CD4-positive, alpha-beta T cell treated with Interleukin-17A for 4 hours (primary cell): ENCODE results near the gene JAG2.

Source experiments
- DNase-seq: peaks from one replicate; pipeline ENCODE4 v3.0.0-alpha.2; 2020; ENCODE audit warnings: mixed read lengths

JAG2 gene

DNA sequence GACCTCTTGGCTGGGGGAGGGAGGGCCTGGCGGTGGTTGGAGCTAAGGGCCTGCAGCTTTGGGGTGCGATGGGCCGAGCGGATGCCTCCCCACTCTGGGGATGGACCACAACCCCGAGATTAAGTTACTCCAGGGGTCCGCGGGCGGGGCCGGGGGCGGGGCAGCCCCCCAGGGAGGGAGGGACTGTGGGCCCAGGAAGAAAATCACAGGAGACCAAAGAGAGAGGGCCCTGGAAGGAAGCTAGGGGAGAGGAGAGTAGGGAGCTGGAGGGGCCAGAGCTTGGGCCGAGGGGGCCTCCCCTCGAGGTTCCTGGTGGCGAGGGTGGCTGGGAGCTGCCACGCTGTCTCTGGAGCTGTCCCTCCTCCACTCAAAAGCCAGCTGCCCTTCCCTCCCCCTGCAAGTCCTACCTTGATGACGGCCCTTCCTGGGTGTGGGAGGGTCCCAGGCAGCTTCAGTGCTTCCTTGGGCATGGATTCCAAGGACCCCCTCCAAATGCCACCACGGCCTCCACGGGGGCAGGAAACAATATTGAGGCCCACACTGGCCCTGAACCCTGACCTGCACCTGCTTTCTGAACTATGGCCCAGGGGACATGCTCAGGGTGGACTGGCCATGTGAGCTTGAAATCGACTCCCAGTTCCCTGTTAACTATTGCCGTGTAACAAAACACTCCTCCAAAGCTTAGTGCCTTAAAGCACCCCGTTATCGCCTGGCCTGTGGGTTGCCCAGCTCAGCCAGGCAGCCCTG is 13.1 kb upstream of the JAG2 start:
- DNase-seq = no peak

DNA sequence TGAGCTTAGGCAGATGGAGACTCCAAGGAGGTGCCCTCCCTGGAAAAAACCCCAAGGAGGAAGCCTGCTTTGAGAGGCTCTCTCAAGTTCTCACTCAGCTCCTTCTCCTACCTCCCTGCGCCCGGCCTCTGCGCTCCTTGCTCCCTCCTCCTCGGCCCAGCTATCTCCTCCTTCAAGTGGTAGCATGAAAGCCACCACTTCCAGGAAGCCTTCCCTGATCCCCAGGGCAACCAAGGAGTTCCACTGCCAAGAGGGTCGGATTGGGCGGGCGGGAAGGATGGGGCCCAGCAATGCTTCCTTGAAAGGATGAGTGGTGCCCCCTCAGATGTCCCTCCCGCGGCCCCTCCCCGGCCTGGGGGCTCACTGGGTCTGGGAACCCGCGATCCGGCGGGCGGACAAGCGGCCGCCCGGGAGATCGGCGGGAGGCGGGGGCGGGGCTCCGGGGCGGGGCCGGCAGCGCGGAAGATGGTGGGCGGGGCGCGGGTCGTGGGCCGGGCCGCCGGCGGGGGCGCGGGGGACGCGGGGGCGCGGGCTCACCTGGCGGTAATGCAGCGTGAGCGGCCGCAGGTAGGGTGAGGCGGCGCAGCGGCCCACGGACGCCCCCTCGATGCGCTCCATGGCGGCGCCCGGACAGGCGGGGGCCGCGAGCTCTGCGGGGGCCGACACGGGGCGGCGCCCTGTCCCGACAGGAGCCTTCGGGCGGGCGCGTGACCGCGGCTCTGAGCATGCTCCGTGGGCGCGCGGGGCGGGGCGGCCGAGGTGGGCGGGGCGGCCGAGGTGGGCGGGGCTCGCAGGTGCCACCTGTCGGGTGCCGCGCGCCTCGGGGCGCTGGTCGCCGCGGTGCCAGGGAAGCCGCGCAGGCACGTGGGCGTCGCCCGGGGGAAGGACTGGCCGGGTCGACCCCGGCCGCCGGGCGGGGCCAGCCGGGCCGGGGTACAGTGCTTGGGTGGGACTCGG is 12.3 kb upstream of the JAG2 start, which contains the start of gene NUDT14:
NUDT14 (minus strand) TSS at position 721 of the 957 bp plus-strand sequence; CDS start at position 618, 103 bp downstream.
- peak; percentile 89 for DNase-seq

DNA sequence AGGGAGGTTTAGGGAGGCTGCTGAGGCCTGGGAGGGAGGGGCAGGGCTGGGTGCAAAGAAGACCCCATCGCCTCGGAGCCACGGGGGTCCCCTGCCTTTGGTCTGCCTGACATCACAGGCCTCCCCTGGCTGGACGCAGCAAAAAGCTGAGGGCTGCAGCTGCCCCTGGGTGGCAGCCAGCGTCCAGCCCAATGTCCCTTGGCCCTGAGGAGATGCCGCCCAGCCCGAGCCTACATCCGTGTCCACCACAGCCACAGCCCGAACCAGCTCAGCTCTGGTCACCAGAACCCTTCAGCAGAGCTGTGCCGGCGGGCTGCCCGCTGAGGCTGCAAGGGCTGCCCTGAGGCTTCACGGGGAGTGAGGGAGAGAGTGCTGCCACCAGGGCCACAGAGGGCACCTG is 10.6 kb upstream of the JAG2 start:
- DNase-seq = no peak

DNA sequence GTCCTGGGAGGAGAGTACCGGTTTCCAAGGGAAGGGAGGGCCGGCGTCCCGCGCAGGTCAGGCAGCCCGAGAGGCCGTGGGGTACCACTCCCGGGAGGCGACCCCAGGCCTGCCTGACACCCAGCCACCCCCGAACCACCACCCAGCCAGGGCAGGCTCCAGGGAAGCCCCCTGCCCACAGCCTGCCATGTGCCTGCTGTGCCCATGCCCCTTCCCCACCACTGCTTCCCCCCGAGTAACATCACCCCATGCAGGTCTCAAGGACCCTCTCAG is 10.2 kb upstream of the JAG2 start:
- no peak for DNase-seq

DNA sequence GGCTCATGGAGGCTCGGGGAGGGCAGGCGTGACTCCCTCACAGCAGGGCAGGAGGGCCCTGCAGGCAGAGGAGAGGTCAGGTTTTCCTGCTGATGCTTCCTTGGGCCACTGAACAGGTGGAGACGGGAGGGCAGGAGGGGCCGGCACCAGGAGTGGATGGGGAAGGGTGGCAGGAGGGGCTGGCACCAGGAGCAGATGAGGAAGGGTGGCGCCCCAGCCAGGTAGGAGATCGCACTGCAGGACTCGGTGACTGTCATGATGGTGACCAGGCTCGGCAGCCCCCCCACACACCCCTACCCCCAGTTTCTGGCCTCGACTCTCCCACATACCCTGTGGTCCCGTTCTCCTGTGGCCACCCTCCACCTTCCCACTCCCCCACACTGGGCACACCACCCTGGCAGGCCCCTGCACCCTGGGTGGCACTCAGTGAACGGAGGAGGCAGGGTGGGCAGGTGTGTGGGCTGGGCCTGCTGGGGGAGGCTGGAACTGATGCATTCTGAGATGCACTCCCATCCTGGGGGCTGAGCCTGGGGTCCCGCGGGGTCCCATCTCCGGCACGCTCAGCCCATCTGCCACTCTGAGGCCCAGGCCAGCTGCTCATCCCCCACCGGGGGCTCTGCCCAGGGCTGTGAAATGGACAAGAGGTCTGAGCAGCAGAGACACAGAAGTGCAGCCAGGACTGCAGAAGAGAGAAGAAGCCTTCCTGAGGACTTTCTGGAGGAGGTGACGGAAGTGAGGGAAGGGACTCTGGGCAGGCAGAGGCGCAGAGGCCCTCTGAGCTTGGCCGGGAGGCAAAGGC is 9.7 kb upstream of the JAG2 start:
- DNase-seq = no peak

DNA sequence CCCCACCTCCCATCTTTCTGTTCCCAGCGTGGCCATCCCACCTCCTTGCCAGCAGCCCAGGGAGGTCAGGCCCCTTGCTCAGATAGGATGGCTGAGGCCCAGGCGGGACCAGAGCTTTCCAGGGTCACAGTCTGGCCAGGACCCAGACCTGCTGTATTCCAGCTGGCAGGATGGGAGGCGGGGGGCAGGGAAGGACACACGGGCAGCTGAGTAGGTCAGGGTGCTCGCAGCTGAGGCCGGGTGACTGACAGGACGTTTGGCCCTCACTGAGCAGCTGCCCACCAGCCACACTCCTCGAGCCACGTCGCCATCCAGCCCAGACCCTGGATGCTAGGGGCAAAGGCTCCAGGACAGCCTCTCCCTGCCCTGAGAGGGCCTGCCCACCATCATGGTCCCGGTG is 8.5 kb upstream of the JAG2 start:
- DNase-seq = no peak

DNA sequence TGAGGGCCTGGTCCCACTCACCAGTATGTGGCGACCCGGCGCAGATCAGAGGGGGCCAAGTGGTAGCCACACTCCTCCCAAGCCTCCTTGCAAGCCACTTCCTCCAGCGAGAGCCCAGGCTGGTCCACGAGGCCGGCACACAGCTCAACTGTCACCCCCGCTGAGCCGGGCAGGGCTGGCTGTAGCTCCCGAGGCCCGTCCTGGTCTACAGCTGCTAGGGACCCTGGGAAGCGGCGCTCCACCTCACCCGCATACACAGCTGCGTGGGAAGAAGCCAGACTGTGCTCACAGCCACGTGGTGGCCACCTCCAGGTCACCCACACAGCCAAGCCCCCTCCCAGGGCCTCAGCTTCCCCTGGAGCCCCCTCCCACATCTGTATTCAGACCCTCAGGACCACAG is 7.9 kb upstream of the JAG2 start:
- no peak for DNase-seq

DNA sequence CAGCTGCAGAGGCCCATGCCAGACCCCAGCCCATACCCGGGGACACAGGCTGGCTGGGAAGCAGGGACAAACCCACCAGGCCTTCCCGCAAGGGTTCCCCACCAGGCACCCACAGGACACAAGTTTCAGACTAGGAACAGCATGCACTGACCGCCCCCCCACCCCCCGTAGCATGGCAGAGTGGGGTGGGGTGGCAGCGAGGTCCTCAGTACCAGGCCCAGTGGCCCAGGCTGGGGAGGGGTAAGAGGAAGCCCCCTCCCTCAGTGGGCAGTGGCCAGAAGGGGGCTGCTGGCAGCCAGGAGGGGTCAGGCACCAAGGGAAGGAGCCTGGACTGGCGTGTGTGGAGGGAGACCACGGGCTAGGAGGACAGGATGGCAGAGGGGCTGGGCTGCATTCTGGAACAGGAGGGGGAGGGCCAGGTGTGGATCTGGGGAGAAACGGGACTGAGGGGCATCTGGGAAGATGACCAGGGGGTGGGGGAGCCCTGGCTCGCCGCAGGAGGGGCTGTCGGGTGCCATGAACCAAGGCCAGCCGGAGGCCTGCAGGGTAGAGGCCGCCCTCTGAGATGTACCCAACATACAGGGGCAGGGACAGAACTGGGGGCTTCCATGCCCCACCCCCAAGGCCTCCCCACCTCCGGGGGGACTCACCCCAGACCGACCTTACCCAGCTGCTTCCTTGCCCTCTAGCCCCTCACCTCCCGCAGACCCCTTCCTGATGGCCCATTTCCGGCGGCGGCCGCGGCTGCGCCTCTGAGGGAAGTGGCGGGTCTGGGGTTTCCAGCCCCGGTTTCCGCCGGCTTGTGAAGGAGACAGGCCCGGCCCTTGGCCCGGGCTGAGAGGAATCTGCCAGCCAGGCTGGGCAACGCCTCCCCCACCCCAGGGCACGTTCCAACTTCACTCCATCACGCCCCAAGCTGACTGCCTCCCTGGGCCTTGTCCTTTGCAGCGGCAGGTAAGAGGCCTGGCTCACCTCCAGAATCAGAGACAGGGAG is 5.6 kb upstream of the JAG2 start:
- peak; percentile 58 for DNase-seq

DNA sequence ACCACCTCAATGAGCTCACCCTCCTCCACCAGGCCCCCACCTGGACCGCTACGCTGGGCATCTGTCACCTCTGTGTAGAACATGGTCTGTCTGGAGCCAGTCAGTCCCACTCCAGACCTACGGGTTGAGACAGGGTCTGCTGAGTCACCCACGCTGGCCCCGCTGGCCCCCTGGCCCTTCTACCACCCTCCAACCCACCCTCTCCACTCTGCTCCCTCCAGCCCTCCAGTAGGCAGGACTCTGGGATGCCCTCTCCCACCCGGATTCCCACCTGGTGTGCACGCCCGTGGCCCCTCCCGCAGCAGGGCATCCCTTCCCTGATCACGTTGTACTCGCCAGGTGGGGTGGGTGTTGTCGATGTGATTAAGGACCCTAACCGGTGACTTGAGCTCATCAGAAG is 4.6 kb upstream of the JAG2 start:
- DNase-seq = no peak

DNA sequence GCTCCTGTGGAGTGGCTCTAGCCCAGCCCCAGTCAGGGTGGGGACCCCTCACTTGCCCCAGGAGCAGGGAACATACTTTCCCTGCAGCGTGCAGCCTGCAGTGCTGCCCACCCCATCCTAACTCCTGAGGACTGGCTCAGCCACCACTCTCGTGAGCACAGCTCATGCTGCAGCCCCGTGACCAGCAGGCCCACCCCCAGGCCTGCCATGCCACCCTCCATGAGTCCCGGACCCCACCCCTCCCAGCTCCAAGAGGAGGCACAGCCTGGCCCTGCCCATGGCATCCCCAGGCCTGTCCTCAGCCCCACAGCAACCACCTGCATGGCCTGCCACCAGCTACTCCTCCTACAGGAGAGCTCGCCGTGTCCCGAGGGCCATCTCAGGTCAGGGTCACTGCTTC is 3.9 kb upstream of the JAG2 start:
- no peak for DNase-seq

DNA sequence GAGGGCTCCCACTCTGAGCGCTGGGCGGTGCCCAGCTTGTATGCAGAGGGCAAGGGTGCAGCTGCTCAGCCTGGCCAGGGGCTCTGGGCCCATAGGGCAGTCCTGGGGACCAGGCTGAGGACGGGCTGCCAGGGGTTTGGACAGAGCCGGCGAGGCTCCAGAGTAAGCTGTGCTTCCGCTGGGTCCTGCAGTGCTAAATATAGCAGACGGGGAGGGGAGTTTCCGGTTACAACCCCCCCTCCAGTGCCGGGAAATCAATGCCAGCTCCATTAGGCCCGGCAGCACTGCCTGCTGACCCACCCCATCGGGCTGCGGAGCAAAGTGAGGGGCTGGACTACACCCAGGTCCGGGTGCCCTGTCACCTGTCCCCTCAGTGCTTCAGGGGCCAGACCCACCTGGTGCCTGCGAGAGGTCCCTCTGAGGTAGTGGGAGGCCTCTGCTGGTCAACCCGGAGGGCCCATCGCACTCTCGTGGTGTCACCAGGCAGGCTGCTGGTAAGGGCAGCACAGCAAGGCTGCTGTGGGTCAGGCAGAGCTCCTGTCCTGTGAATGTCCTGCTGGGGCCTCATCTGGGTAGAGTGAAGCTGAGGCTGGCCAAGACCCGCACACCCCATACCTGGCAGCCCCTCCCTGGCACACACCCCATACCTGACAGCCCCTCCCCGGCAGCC is 2.6 kb upstream of the JAG2 start:
- DNase-seq = no peak

DNA sequence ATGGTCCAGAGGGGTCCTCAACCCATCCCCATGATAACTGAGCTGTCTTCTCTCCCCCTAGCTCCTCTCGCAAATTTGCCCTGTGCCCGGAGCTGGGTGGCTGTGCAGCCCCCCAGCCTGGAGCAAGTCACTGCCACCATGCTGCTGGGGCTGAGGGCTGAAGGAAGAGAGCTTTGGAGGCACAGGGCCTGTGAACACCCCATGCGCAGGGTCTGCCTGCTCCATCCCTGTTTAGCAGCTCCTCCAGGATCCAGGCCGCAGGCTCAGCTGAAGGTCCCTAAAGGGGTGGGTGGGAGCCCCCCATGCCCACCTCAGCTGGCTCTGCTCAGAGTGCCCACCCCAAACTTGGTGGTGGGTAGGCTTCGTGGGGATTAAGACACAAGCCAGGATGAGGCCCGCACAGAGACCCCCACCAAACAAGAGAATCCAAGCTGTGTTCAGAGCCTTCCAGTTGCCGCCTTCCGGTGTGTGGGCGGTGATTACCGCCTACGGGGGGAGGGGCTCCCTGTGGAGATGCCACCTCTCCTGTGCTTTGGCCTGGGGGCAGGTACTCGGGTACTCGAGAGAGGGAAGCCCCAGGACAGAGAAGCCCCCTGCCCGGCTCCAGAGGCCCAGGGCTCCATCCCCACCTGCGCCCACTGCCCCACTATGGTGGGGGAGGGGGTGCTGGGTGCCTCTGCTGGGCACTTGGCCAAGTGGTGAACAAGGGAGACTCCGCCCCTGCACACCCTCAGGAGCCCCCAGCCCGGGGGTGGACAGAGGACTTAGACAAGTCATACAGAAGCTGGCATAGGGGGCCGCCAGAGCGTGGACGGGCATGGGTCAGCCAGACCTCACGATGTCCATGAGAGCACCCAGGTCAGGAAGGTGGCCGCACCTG is 1.4 kb upstream of the JAG2 start:
- peak; percentile 53 for DNase-seq

DNA sequence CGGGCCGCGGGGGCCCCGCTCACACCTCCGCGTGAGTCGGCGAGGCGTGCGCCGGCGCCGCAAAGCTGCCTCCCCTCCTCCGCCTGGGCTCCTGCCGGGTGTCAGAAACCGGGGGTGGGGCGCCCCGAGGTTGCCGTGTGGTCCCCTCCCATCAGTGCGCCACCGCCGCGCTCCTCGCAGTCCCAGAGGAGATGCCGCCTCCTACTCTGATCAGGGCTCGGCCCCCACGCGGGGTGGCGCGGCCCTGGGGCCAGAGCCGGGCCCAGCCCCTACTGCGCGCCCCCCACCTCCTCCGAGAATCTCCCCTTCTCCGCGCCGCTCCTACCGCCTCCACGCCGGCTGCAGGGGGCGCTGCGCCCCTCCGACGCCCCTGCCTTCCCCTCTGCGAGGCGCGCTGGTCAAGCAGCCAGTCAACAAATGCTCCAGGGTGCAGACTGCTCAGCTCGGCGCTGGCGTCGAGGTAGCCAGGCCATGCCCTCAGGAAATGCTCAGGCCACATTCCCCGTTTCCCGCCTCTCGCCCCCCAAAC is 467 bp upstream of the JAG2 start:
- DNase-seq = peak; percentile 54

DNA sequence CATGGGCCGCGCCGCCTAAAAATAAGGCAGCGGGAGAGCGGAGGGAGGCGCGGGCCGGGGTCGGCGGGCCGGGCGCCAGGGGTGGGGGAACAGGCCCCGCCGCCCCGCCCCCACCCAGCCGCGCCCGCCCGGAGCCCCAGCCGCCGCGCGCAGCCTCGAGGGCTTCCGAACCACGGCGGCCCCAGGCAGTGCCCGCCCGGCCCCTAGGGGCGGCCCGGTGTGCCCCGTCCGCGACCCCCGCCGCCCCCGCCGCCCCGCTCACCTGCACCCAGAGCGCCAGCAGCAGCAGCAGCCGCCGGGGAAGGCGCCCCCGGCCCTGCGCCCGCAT is 519 bp downstream of the JAG2 start:
- no peak for DNase-seq

DNA sequence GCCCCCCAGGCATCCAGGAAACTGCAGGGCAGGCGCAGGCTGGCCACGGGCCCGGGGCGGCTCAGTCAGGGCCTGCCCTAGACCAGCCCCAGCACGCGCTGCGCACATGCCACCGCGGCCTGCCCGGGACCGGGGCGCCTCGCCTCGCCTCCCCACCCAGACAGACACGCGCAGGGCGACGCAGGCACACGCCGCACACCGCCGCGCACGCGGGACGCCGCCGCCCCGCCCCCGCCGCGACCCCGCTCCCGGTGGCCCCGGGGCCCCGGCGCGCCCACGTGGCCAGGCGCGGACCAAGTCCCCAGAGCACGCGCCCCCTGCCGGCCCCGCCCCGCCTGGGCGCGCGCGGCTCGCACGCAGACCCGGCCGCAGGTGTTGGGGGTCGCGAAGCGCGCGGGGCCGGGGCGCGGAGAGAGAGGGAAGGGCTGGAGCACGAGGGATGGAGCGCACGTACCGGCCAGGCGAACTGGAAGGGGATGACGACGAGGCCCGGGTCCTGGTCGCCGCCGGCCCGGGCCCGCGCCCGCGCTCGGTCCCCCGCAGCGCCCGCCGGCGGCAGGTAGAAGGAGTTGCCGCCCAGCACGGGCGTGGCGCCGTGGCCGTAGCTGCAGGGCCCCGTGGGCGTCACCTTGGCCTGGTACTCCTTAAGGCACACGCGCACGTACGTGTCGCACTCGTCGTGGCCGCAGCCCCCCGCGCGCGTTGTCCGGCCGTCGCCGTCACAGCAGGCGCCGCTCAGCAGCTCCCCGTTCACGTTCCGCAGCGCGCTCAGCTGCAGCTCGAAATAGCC is 1.1 kb downstream of the JAG2 start:
- peak; percentile 17 for DNase-seq

DNA sequence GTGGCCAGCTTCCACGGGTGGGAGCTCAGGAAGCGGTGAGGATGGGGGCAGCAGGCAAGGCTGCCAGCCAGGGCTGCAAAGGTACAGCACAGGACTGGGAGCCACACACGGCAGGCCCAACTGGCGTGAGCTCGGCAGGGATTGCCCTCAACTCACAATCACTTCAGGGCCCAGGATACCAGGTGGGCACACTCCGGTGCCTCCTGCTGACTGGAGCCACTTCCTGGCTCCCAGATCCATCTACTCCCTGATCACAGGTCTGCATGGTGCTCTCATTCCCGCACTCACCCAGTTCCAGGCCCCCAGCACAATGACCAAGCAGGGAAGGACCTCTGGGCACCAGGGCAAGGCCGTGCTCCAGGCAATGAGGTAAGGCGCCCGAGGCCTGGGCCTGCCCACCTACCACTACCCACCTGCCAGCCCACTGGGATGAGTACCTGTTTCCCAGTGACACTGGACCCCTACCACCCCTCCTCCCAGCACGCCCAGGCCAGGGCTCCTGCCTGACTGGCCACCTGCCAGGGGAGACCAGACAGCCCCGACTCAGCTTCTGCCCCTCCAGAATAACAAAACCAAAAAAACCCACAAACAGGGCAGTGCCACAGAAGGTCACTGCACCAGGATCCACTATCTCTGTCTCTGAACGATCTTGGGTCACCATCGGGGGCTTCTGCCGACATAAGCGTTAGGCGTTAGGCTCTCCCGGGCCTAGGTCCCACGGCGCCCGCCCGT is 1.8 kb downstream of the JAG2 start:
- DNase-seq = no peak

DNA sequence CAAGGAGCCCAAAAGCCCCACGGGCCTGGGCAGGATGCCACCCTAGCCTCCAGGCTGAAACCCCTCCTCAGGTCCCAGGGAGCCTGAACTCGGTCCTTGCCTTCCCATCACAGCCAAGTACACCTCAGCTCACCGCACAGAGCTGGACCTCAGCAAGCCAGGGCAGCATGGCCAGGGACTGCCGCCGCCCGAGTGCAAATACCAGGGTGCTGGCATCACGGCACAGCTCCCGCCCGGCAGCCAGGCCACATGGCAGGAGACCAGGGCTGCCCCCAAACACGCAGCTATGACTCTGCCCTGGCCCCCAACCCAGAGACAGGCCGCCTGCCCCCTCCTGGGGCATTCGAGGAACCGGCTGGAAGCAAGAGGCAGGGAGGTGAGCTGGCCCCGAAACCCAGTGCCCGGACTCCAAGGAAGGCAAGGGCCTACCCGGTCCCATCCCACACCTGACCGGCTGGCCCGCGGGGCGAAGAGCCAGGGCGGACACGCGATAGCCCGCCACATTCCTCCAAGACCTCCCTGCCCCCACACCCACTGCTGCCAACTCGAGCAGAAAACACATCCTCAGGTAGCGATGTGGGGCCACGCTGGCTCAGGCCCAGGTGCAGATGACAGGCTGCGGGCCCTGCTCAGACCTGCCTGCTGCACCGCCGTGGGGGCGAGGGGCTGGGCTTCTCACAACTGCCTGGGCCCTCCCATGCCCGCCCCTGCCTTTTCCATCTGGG is 2.7 kb downstream of the JAG2 start:
- DNase-seq = no peak

DNA sequence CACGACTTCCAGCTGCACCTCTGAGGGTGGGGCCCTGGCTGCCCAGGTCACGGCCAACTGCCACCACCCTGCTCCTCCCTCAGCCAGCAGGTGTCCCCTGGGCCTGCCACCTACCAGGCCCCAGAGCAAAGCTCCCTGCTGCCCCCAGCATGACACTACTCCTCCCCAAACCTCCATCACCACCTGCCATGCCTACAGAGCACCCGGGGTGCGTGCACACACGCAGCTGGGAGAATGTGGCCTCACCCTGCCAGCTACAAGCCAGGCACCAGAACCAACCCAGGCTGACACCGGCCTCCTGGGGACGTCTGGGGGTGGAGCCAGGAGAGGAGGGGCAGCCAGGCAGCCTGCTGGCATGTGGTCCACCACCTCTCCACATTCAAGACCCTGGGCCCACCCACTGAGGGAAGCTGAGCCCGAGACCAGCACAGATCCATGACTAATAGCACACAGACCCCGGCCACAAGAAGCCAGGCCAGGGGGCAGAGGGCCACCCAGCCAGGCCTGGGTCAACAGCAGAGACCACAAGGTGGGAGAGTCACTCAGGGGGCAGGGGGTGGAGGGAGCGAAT is 3.4 kb downstream of the JAG2 start:
- DNase-seq = no peak
